Measurements from ENCODE around the gene IGF2R. TPM values are rescaled to one million over a fixed set of nuclear protein-coding genes. Genes with fewer than 3 reads are reported as not detected.

Gene IGF2R
- total RNA-seq, 1 donor from 2014 or later: 161 TPM

DNA sequence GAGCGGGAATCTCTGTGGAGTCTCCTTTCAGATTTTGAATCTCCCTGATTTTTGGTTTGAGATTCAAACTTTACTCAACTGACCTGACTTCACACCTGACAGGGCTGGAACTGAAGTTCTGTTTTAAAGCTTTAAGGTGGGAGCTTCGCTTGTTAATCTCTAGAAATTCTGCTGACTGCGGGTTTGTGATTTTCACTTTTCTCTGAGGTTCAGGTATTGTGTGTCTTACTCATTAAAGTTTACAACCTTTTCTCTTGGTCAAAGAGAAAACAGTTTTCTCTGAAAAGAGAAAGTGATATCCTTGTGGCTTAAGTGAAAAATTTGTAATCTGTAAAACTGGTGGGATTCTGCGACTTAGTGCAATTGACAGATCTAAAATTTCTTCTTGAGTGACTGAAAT lies 20.7 kb upstream of the IGF2R start:
- H3K9ac ChIP-seq (ENCODE audit: low read depth in 1 of 3, low read length in 3 of 3): no peak overlapping the region
- H3K27ac ChIP-seq (ENCODE audit: low read depth, low read length): no peak overlapping the region
- peaks cover 3 to 10% (median 7%) of the 10 kb centered on the region in 3 donors for H3K4me1 ChIP-seq (ENCODE audit: control insufficient read depth in 3 of 3, insufficient read depth in 3 of 3, low read length in 3 of 3)
- H3K9me3 ChIP-seq (ENCODE audit: control insufficient read depth in 3 of 3, low read length in 3 of 3): no peaks in the 10 kb centered on the region
- H3K27me3 ChIP-seq (ENCODE audit: control insufficient read depth in 3 of 3, insufficient read depth in 3 of 3, low read length in 3 of 3): no peaks in the 10 kb centered on the region
- no peaks in the 10 kb centered on the region for H3K36me3 ChIP-seq (ENCODE audit: control insufficient read depth in 3 of 3, insufficient read depth in 3 of 3, low read length in 3 of 3)
- H3K4me3 ChIP-seq (ENCODE audit: low read length in 3 of 3): no peak overlapping the region

- Histone ChIP-seq H3K27ac (ENCODE audit: low read depth, low read length) (no peak overlapping the region), H3K36me3 (ENCODE audit: control insufficient read depth in 3 of 3, insufficient read depth in 3 of 3, low read length in 3 of 3) (no peaks in the 10 kb centered on the region), H3K9me3 (ENCODE audit: control insufficient read depth in 3 of 3, low read length in 3 of 3) (no peaks in the 10 kb centered on the region), H3K4me1 (ENCODE audit: control insufficient read depth in 3 of 3, insufficient read depth in 3 of 3, low read length in 3 of 3) (peaks cover 5 to 7% (median 6%) of the 10 kb centered on the region in 3 donors), H3K27me3 (ENCODE audit: control insufficient read depth in 3 of 3, insufficient read depth in 3 of 3, low read length in 3 of 3) (no peaks in the 10 kb centered on the region), H3K4me3 (ENCODE audit: low read length in 3 of 3) (no peak overlapping the region), H3K9ac (ENCODE audit: low read depth in 1 of 3, low read length in 3 of 3) (no peak overlapping the region)
Measured at GRCh38 chr6:159951772-159952171, 17.1 kb upstream of the IGF2R start.

DNA sequence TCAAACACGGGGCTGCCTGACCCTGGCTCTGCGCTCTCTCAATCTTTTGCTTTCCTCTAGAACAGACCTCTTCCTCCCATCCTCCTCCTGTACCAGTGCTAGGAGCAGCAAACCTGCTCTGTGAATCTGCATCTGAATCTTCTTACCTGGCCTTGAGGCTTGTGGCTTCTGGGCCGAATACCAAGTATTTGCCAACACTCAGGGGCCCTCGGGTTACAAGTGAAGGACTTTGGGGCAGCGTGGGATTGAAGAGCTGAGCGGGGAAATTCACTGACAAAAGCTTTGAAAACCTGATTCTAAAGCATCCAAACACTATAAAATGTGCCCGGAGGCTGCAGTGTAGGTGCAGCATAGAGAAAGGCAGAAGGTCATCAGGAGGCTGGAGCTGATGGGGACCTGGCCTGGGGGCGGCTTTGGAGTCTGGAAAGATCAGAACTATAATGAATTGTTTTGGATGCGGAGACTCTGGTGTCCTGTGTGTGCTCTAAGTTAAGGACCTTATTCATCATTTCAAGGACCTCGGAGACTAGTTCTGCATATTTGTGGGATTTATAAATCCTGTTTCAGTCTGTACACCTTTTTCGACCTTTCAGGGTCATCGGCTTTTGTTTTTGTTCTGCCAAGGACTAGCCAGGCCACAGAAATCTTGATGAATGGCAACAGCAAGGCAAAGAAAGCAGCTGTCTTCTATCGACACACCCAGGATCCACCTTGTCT lies 16.4 kb upstream of the IGF2R start:
- peaks cover 5 to 7% (median 6%) of the 10 kb centered on the region in 3 donors for H3K4me1 ChIP-seq (ENCODE audit: control insufficient read depth in 3 of 3, insufficient read depth in 3 of 3, low read length in 3 of 3)
- no peak overlapping the region for H3K9ac ChIP-seq (ENCODE audit: low read depth in 1 of 3, low read length in 3 of 3)
- no peak overlapping the region for H3K4me3 ChIP-seq (ENCODE audit: low read length in 3 of 3)
- H3K27ac ChIP-seq (ENCODE audit: low read depth, low read length): peak overlapping the region; percentile 9
- no peaks in the 10 kb centered on the region for H3K9me3 ChIP-seq (ENCODE audit: control insufficient read depth in 3 of 3, low read length in 3 of 3)
- no peaks in the 10 kb centered on the region for H3K27me3 ChIP-seq (ENCODE audit: control insufficient read depth in 3 of 3, insufficient read depth in 3 of 3, low read length in 3 of 3)
- H3K36me3 ChIP-seq (ENCODE audit: control insufficient read depth in 3 of 3, insufficient read depth in 3 of 3, low read length in 3 of 3): no peaks in the 10 kb centered on the region

- Histone ChIP-seq H3K4me3 (ENCODE audit: low read length in 3 of 3) (peak overlapping the region in 1 of 3 donors; percentile 22), H3K9ac (ENCODE audit: low read depth in 1 of 3, low read length in 3 of 3) (no peak overlapping the region), H3K27ac (ENCODE audit: low read depth, low read length) (peak overlapping the region; percentile 9)
Measured at GRCh38 chr6:159953091-159953601, 15.7 kb upstream of the IGF2R start.

GRCh38 chr6:159955945-159956361 lies 12.9 kb upstream of the IGF2R start:
- H3K27me3 ChIP-seq (ENCODE audit: control insufficient read depth in 3 of 3, insufficient read depth in 3 of 3, low read length in 3 of 3): no peaks in the 10 kb centered on the region
- no peaks in the 10 kb centered on the region for H3K9me3 ChIP-seq (ENCODE audit: control insufficient read depth in 3 of 3, low read length in 3 of 3)
- H3K4me3 ChIP-seq (ENCODE audit: low read length in 3 of 3): no peak overlapping the region
- H3K9ac ChIP-seq (ENCODE audit: low read depth in 1 of 3, low read length in 3 of 3): no peak overlapping the region
- no peak overlapping the region for H3K27ac ChIP-seq (ENCODE audit: low read depth, low read length)
- H3K36me3 ChIP-seq (ENCODE audit: control insufficient read depth in 3 of 3, insufficient read depth in 3 of 3, low read length in 3 of 3): no peaks in the 10 kb centered on the region
- H3K4me1 ChIP-seq (ENCODE audit: control insufficient read depth in 3 of 3, insufficient read depth in 3 of 3, low read length in 3 of 3): peaks cover 14 to 17% (median 16%) of the 10 kb centered on the region in 3 donors

More at GRCh38 chr6:159953091-159953601, 15.7 kb upstream of the IGF2R start:
- Histone ChIP-seq H3K9me3 (ENCODE audit: control insufficient read depth in 3 of 3, low read length in 3 of 3) (no peaks in the 10 kb centered on the region), H3K36me3 (ENCODE audit: control insufficient read depth in 3 of 3, insufficient read depth in 3 of 3, low read length in 3 of 3) (no peaks in the 10 kb centered on the region), H3K4me1 (ENCODE audit: control insufficient read depth in 3 of 3, insufficient read depth in 3 of 3, low read length in 3 of 3) (peaks cover 5 to 7% (median 6%) of the 10 kb centered on the region in 3 donors), H3K27me3 (ENCODE audit: control insufficient read depth in 3 of 3, insufficient read depth in 3 of 3, low read length in 3 of 3) (no peaks in the 10 kb centered on the region)

DNA sequence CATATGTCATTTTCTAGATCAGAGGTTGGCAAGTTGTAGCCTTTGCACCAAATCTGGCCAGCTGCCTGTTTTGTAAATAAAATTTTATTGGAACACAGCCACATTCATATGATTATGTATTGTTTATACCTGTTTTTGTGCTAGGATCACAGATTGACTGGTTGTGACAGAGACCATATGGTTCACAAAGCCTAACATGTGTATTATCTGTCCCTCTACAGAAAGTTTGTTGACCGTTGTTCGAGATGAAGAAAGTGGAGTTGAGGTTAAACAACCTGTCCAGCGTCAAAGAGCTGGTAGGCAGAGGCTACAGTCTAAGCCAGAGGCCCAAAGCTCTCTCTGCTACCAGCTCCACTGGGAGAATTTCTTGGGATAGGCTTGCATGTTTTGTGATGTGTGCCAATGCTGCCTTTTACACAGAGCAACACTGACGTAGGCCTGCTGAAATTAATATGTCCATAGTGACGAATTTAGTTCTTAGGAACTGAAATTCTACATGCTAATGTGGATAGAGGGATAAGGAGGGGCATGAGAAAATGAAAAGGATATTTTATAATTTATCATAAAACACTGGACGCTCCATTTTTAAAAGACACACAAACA lies 11.7 kb upstream of the IGF2R start:
- peaks cover 14 to 17% (median 16%) of the 10 kb centered on the region in 3 donors for H3K4me1 ChIP-seq (ENCODE audit: control insufficient read depth in 3 of 3, insufficient read depth in 3 of 3, low read length in 3 of 3)
- H3K9me3 ChIP-seq (ENCODE audit: control insufficient read depth in 3 of 3, low read length in 3 of 3): no peaks in the 10 kb centered on the region
- H3K9ac ChIP-seq (ENCODE audit: low read depth in 1 of 3, low read length in 3 of 3): no peak overlapping the region

DNA sequence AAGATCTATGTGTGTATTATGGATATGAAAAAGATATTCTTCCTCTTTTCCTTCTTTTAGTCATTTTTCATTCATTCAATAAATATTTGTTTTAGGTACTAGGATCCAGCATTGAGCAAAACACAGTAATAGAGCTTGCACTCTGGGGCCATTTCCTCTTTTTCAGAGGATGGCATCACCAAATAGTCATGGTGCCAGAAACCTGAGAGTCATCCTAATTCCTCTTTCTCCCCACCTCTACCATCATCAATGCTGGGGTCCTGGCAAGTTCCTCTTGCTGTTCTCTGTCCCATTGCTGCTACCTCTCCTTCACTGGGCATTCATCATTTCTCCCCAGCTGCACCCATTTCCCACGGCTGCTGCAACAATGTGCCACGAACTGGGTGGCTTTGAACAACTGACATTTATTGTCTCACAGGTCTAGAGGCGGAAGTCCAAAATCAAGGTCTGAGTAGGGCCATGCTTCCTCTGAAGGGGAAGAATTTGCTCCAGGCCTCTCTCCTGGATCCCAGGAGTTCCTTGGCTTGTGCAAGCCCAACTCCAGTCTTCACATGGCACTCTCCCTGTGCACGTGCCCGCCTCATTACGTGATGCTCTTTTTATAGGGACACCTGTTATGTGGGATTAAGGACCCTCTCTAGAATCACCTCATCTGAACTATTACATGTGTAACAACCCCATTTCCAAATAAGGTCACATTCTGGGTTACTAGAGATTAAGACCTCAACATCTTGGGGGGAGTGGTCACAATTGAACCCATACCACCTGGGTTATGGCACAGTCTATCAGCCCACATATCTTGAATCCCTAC lies 9.5 kb upstream of the IGF2R start:
- H3K4me3 ChIP-seq (ENCODE audit: low read length in 3 of 3): peak overlapping the region in 2 of 3 donors; percentile 13 to 45

More for the DNA sequence above, 11.7 kb upstream of the IGF2R start:
- Histone ChIP-seq H3K27me3 (ENCODE audit: control insufficient read depth in 3 of 3, insufficient read depth in 3 of 3, low read length in 3 of 3) (no peaks in the 10 kb centered on the region), H3K27ac (ENCODE audit: low read depth, low read length) (no peak overlapping the region), H3K36me3 (ENCODE audit: control insufficient read depth in 3 of 3, insufficient read depth in 3 of 3, low read length in 3 of 3) (no peaks in the 10 kb centered on the region), H3K4me3 (ENCODE audit: low read length in 3 of 3) (no peak overlapping the region)

DNA sequence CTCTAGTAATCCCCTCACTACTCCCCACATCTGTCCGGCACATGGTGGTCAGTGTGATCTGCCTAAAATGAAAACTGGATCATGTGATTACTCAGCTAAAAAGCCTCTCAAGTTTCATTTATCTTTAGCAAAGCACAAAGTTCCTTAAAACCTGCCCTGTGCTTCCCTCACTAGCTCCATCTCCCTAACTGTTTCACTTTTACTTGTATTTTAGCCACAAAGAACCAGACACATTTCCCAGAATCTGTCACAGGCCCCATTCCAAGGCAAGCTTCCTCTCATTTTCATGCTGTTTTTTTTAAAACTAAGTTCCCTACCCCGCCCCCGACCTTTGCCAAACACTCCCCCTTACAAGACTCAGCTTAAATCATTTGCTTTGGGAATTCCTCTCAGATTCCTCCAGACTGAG lies 8.9 kb upstream of the IGF2R start:
- H3K36me3 ChIP-seq (ENCODE audit: control insufficient read depth in 3 of 3, insufficient read depth in 3 of 3, low read length in 3 of 3): no peaks in the 10 kb centered on the region
- H3K27me3 ChIP-seq (ENCODE audit: control insufficient read depth in 3 of 3, insufficient read depth in 3 of 3, low read length in 3 of 3): no peaks in the 10 kb centered on the region
- H3K27ac ChIP-seq (ENCODE audit: low read depth, low read length): peak overlapping the region; percentile 65
- H3K4me3 ChIP-seq (ENCODE audit: low read length in 3 of 3): peak overlapping the region in 1 of 3 donors; percentile 45
- no peaks in the 10 kb centered on the region for H3K9me3 ChIP-seq (ENCODE audit: control insufficient read depth in 3 of 3, low read length in 3 of 3)
- peaks cover 10% of the 10 kb centered on the region in 3 donors for H3K4me1 ChIP-seq (ENCODE audit: control insufficient read depth in 3 of 3, insufficient read depth in 3 of 3, low read length in 3 of 3)
- no peak overlapping the region for H3K9ac ChIP-seq (ENCODE audit: low read depth in 1 of 3, low read length in 3 of 3)

More for the DNA sequence above, 9.5 kb upstream of the IGF2R start:
- H3K9me3 ChIP-seq (ENCODE audit: control insufficient read depth in 3 of 3, low read length in 3 of 3): no peaks in the 10 kb centered on the region
- peaks cover 10% of the 10 kb centered on the region in 3 donors for H3K4me1 ChIP-seq (ENCODE audit: control insufficient read depth in 3 of 3, insufficient read depth in 3 of 3, low read length in 3 of 3)
- H3K36me3 ChIP-seq (ENCODE audit: control insufficient read depth in 3 of 3, insufficient read depth in 3 of 3, low read length in 3 of 3): no peaks in the 10 kb centered on the region
- peak overlapping the region; percentile 65 for H3K27ac ChIP-seq (ENCODE audit: low read depth, low read length)
- no peak overlapping the region for H3K9ac ChIP-seq (ENCODE audit: low read depth in 1 of 3, low read length in 3 of 3)
- no peaks in the 10 kb centered on the region for H3K27me3 ChIP-seq (ENCODE audit: control insufficient read depth in 3 of 3, insufficient read depth in 3 of 3, low read length in 3 of 3)

DNA sequence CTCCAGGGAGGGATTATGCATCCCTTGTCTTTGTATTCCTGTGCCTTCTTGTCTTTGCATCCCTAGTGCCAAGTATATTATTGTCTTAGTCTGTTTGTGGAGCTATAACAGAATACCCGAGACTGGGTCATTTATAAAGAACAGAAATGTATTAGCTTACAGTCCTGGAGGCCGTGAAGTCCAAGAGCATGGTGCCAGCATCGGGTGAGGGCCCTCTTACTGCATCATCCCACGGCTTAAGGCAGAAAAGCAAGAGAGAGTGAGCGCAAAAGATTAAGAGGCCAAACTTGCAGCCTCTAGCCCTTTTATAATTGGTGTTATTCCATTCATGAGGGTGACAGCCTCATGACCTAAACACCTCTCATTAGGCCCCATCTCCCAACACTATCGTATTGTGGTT lies 8.4 kb upstream of the IGF2R start:
- Histone ChIP-seq H3K9me3 (ENCODE audit: control insufficient read depth in 3 of 3, low read length in 3 of 3) (no peaks in the 10 kb centered on the region), H3K27ac (ENCODE audit: low read depth, low read length) (peak overlapping the region; percentile 65), H3K4me1 (ENCODE audit: control insufficient read depth in 3 of 3, insufficient read depth in 3 of 3, low read length in 3 of 3) (peaks cover 10% of the 10 kb centered on the region in 3 donors), H3K4me3 (ENCODE audit: low read length in 3 of 3) (no peak overlapping the region), H3K27me3 (ENCODE audit: control insufficient read depth in 3 of 3, insufficient read depth in 3 of 3, low read length in 3 of 3) (no peaks in the 10 kb centered on the region), H3K36me3 (ENCODE audit: control insufficient read depth in 3 of 3, insufficient read depth in 3 of 3, low read length in 3 of 3) (no peaks in the 10 kb centered on the region), H3K9ac (ENCODE audit: low read depth in 1 of 3, low read length in 3 of 3) (no peak overlapping the region)
